H9 (cell line): ENCODE measurements around the gene GBA2. TPM values are rescaled to one million over a fixed set of nuclear protein-coding genes. Genes with fewer than 3 reads are reported as not detected.

Source experiments
- DNase-seq: peaks from one replicate; pipeline ENCODE4 v3.0.0-alpha.2; 2017
- H2AFZ ChIP-seq: one replicate; pipeline ENCODE4 v1.6.1; 2013; ENCODE audit warnings: mild to moderate bottlenecking, low read length, control low read depth, moderate library complexity
- H2AK5ac ChIP-seq: 2 replicates; pipeline ENCODE4 v1.6.1; 2013; ENCODE audit warnings: low read length, control low read depth, mixed read lengths; ENCODE audit not compliant: insufficient read length
- H2BK120ac ChIP-seq: one replicate; pipeline ENCODE4 v1.6.1; 2013; ENCODE audit warnings: low read depth, mild to moderate bottlenecking, low read length, control low read depth, inconsistent platforms; ENCODE audit not compliant: poor library complexity, severe bottlenecking
- H2BK12ac ChIP-seq: 2 replicates; pipeline ENCODE4 v1.6.1; 2013; ENCODE audit warnings: low read length, control low read depth, mixed read lengths, low read depth; ENCODE audit not compliant: insufficient read length
- H2BK15ac ChIP-seq: 2 replicates; pipeline ENCODE4 v1.6.1; 2013; ENCODE audit warnings: low read depth, low read length, control low read depth
- H2BK20ac ChIP-seq: one replicate; pipeline ENCODE4 v1.6.1; 2013; ENCODE audit warnings: low read depth, mild to moderate bottlenecking, low read length, control low read depth, inconsistent platforms; ENCODE audit not compliant: poor library complexity, severe bottlenecking
- H2BK5ac ChIP-seq: 2 replicates; pipeline ENCODE4 v1.6.1; 2013; ENCODE audit warnings: low read length, control low read depth, mixed read lengths; ENCODE audit not compliant: insufficient read length
- H3K14ac ChIP-seq: 2 replicates; pipeline ENCODE4 v1.6.1; 2013; ENCODE audit warnings: low read length, control low read depth; ENCODE audit not compliant: insufficient read depth
- H3K18ac ChIP-seq: 2 replicates; pipeline ENCODE4 v1.6.1; 2013; ENCODE audit warnings: low read depth, mild to moderate bottlenecking, mixed read lengths, low read length, control low read depth; ENCODE audit not compliant: insufficient read length
- H3K23ac ChIP-seq: 2 replicates; pipeline ENCODE4 v1.6.1; 2013; ENCODE audit warnings: low read length, control low read depth, mixed read lengths, low read depth; ENCODE audit not compliant: insufficient read length
- H3K23me2 ChIP-seq: 2 replicates; pipeline ENCODE4 v1.6.1; 2013; ENCODE audit warnings: low read depth, mild to moderate bottlenecking, mixed read lengths, low read length, control low read depth; ENCODE audit not compliant: insufficient read length, poor library complexity, severe bottlenecking
- H3K27ac ChIP-seq: 2 replicates; pipeline ENCODE4 v1.5.1; 2013; ENCODE audit warnings: low read length, control low read depth, mixed read lengths, low read depth; ENCODE audit not compliant: insufficient read length
- H3K27me3 ChIP-seq: 2 replicates; pipeline ENCODE4 v1.6.1; 2013; ENCODE audit warnings: low read length, control low read depth, inconsistent platforms; ENCODE audit not compliant: insufficient read depth
- H3K4ac ChIP-seq: 2 replicates; pipeline ENCODE4 v1.6.1; 2013; ENCODE audit warnings: low read depth, mild to moderate bottlenecking, control low read depth, inconsistent platforms, low read length, moderate library complexity
- H3K4me1 ChIP-seq: 2 replicates; pipeline ENCODE4 v1.6.1; 2013; ENCODE audit warnings: low read length, control low read depth, inconsistent platforms; ENCODE audit not compliant: insufficient read depth
- H3K4me2 ChIP-seq: 2 replicates; pipeline ENCODE4 v1.6.1; 2013; ENCODE audit warnings: low read length, control low read depth, mixed read lengths; ENCODE audit not compliant: insufficient read length, insufficient read depth
- H3K56ac ChIP-seq: 2 replicates; pipeline ENCODE4 v1.6.1; 2013; ENCODE audit warnings: low read depth, mild to moderate bottlenecking, mixed read lengths, low read length, control low read depth; ENCODE audit not compliant: insufficient read length
- H3K79me1 ChIP-seq: 2 replicates; pipeline ENCODE4 v1.6.1; 2013; ENCODE audit warnings: low read depth, mild to moderate bottlenecking, moderate library complexity, low read length, control low read depth, inconsistent platforms; ENCODE audit not compliant: insufficient read depth, poor library complexity, severe bottlenecking
- H3K79me2 ChIP-seq: 2 replicates; pipeline ENCODE4 v1.6.1; 2013; ENCODE audit warnings: low read length, control low read depth, inconsistent platforms; ENCODE audit not compliant: insufficient read depth
- H3K9ac ChIP-seq: 2 replicates; pipeline ENCODE4 v1.6.1; 2013; ENCODE audit warnings: low read length, control low read depth, mixed read lengths; ENCODE audit not compliant: insufficient read length; ENCODE audit errors: extremely low read depth
- H3K9me3 ChIP-seq: one replicate; pipeline ENCODE4 v1.6.1; 2013; ENCODE audit warnings: low read depth, low read length, inconsistent platforms; ENCODE audit not compliant: control insufficient read depth
- H3T11ph ChIP-seq: one replicate; pipeline ENCODE4 v1.6.1; 2013; ENCODE audit warnings: mild to moderate bottlenecking, low read length, control low read depth, inconsistent platforms
- H4K20me1 ChIP-seq: one replicate; pipeline ENCODE4 v1.6.1; 2013; ENCODE audit not compliant: control insufficient read depth, insufficient read length, insufficient read depth
- H4K5ac ChIP-seq: 2 replicates; pipeline ENCODE4 v1.6.1; 2013; ENCODE audit warnings: low read depth, mild to moderate bottlenecking, mixed read lengths, low read length, control low read depth; ENCODE audit not compliant: insufficient read length
- H4K8ac ChIP-seq: replicated peaks from 2 replicates; pipeline ENCODE4 v1.6.1; 2013; ENCODE audit warnings: low read length, control low read depth, mixed read lengths, low read depth; ENCODE audit not compliant: insufficient read length
- H4K91ac ChIP-seq: 2 replicates; pipeline ENCODE4 v1.6.1; 2013; ENCODE audit warnings: low read depth, mild to moderate bottlenecking, moderate library complexity, mixed read lengths, low read length, control low read depth; ENCODE audit not compliant: insufficient read length
- H3K27ac Mint-ChIP-seq, 3 experiments: 2 replicates in 2 of 3; 3 replicates in 1 of 3; pipeline ENCODE4 v1.8.0; 2020 to 2021; ENCODE audit warnings: mixed read lengths in 3 of 3, mild to moderate bottlenecking in 1 of 3, moderate library complexity in 1 of 3
- H3K27me3 Mint-ChIP-seq: 2 replicates; pipeline ENCODE4 v1.8.0; 2021; ENCODE audit warnings: low read depth, mild to moderate bottlenecking, moderate library complexity, mixed read lengths
- H3K36me3 Mint-ChIP-seq, 3 experiments: 2 replicates in 2 of 3; 3 replicates in 1 of 3; pipeline ENCODE4 v1.8.0; 2020 to 2021; ENCODE audit warnings: low read depth in 3 of 3, mixed read lengths in 3 of 3; ENCODE audit not compliant: insufficient read depth in 1 of 3
- H3K4me1 Mint-ChIP-seq, 2 experiments: 2 replicates each; pipeline ENCODE4 v1.8.0; 2020; ENCODE audit warnings: mixed read lengths in 2 of 2
- H3K4me3 Mint-ChIP-seq, 2 experiments: 2 replicates in 1 of 2; 3 replicates in 1 of 2; pipeline ENCODE4 v1.8.0; 2020 to 2021; ENCODE audit warnings: mild to moderate bottlenecking in 2 of 2, mixed read lengths in 2 of 2, moderate library complexity in 1 of 2
- H3K9me3 Mint-ChIP-seq, 2 experiments: 2 replicates in 1 of 2; 3 replicates in 1 of 2; pipeline ENCODE4 v1.8.0; 2020; ENCODE audit warnings: mild to moderate bottlenecking in 2 of 2, mixed read lengths in 2 of 2, moderate library complexity in 1 of 2
- CTCF ChIP-seq: fragments of 200-600 bp; sonication (generic); conservative IDR thresholded peaks from 3 replicates; pipeline ENCODE4 v1.8.0; 2021; ENCODE audit warnings: antibody characterized with exemption, mild to moderate bottlenecking
- WGBS: extraction: QIAGEN DNeasy Blood & Tissue Kit; methylation state at CpG from one replicate; pipeline ENCODE4 v1.1.7; 2013; ENCODE audit warnings: missing lambda C conversion rate, low lambda C conversion rate, mixed read lengths; ENCODE audit not compliant: insufficient read length; ENCODE audit errors: extremely low coverage; 5-methylcytosine and 5-hydroxymethylcytosine counted together
- total RNA-seq: library from RNA; stranded (reverse); gene quantifications from 2 replicates; pipeline ENCODE4 v1.2.1, GENCODE V29; 2021

GBA2 gene
- total RNA-seq, 1 experiment from 2014 or later = 103 TPM

- Histone ChIP-seq H3K18ac (no peak overlapping the region), H3K56ac (no peak overlapping the region), H2BK120ac (no peak overlapping the region), H2AFZ (no peak overlapping the region), H3K9me3 (no peaks in the 10 kb centered on the region), H4K8ac (no peak overlapping the region), H2BK20ac (no peak overlapping the region), H2AK5ac (no peak overlapping the region), H2BK12ac (no peak overlapping the region), H4K5ac (no peak overlapping the region), H2BK15ac (no peak overlapping the region), H3K14ac (no peak overlapping the region), H3K23ac (no peak overlapping the region), H4K20me1 (no peaks in the 10 kb centered on the region), H3K27me3 (no peaks in the 10 kb centered on the region), H3K79me1 (no peaks in the 10 kb centered on the region), H3K4me1 (peaks cover 4% of the 10 kb centered on the region; the same call in 1 of the 2 replicates), H3K9ac (no peak overlapping the region), H3K4ac (no peak overlapping the region), H2BK5ac (no peak overlapping the region), H3K23me2 (no peaks in the 10 kb centered on the region), H4K91ac (no peak overlapping the region), H3K27ac (no peak overlapping the region), H3K79me2 (no peaks in the 10 kb centered on the region), H3T11ph (no peak overlapping the region), H3K4me2 (no peak overlapping the region)
- Mint-ChIP-seq H3K27ac (no peak overlapping the region; a peak in 1 of 7 replicates), H3K36me3 (peaks cover 0 to 5% (median 0%) of the 10 kb centered on the region in 3 experiments; a peak in 3 of 7 replicates), H3K4me1 (peaks cover 15 to 19% of the 10 kb centered on the region in 2 experiments), H3K4me3 (no peak overlapping the region), H3K27me3 (no peaks in the 10 kb centered on the region), H3K9me3 (no peaks in the 10 kb centered on the region)
- no peak for TF ChIP-seq CTCF
- no CpG with 5 or more reads among the region's 4 CpGs for WGBS
- DNase-seq = no peak
Measured at GRCh38 chr9:35776018-35776417, 27.0 kb upstream of the GBA2 start.
